ENCODE results near the gene WDR86.

DNA sequence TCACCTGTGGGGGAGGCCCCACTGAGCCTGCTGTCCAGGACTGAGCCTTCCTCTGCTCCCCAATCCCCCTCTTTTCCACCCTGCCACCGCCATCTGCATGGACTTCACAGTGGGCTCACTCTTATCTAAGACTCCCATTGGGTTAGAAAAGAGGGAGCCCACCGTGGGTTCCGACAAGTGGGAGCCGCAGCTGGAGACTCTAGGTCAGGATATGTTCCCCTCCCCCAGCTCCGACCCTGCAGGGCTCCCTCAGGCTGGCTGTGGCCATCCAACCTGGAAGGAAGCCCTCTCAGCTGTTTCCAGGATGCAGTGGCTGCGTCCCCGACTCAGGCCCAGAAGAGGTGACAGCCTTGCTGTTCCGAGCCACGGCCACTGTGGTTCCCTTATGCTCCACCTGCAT lies 4.8 kb downstream of the WDR86 start:
- no peak for TF ChIP-seq EP300 (IDR thresholded peaks at IDR 0.05)
- TF ChIP-seq, protein P1, sequence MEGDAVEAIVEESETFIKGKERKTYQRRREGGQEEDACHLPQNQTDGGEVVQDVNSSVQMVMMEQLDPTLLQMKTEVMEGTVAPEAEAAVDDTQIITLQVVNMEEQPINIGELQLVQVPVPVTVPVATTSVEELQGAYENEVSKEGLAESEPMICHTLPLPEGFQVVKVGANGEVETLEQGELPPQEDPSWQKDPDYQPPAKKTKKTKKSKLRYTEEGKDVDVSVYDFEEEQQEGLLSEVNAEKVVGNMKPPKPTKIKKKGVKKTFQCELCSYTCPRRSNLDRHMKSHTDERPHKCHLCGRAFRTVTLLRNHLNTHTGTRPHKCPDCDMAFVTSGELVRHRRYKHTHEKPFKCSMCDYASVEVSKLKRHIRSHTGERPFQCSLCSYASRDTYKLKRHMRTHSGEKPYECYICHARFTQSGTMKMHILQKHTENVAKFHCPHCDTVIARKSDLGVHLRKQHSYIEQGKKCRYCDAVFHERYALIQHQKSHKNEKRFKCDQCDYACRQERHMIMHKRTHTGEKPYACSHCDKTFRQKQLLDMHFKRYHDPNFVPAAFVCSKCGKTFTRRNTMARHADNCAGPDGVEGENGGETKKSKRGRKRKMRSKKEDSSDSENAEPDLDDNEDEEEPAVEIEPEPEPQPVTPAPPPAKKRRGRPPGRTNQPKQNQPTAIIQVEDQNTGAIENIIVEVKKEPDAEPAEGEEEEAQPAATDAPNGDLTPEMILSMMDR (IDR thresholded peaks at IDR 0.05), result no peak
- TF ChIP-seq, protein P2, sequence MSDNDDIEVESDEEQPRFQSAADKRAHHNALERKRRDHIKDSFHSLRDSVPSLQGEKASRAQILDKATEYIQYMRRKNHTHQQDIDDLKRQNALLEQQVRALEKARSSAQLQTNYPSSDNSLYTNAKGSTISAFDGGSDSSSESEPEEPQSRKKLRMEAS (IDR thresholded peaks at IDR 0.05), result no peak
- TF ChIP-seq RAD21 (conservative IDR thresholded peaks at IDR 0.05 in 1 of 2, IDR thresholded peaks at IDR 0.05 in 1 of 2), result no peak
- TF ChIP-seq, protein P3, sequence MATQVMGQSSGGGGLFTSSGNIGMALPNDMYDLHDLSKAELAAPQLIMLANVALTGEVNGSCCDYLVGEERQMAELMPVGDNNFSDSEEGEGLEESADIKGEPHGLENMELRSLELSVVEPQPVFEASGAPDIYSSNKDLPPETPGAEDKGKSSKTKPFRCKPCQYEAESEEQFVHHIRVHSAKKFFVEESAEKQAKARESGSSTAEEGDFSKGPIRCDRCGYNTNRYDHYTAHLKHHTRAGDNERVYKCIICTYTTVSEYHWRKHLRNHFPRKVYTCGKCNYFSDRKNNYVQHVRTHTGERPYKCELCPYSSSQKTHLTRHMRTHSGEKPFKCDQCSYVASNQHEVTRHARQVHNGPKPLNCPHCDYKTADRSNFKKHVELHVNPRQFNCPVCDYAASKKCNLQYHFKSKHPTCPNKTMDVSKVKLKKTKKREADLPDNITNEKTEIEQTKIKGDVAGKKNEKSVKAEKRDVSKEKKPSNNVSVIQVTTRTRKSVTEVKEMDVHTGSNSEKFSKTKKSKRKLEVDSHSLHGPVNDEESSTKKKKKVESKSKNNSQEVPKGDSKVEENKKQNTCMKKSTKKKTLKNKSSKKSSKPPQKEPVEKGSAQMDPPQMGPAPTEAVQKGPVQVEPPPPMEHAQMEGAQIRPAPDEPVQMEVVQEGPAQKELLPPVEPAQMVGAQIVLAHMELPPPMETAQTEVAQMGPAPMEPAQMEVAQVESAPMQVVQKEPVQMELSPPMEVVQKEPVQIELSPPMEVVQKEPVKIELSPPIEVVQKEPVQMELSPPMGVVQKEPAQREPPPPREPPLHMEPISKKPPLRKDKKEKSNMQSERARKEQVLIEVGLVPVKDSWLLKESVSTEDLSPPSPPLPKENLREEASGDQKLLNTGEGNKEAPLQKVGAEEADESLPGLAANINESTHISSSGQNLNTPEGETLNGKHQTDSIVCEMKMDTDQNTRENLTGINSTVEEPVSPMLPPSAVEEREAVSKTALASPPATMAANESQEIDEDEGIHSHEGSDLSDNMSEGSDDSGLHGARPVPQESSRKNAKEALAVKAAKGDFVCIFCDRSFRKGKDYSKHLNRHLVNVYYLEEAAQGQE (IDR thresholded peaks at IDR 0.05), result no peak
- no peak for TF ChIP-seq CHD2 (IDR thresholded peaks at IDR 0.05; ENCODE audit: low read length, partially characterized antibody)
- TF ChIP-seq, protein P4, sequence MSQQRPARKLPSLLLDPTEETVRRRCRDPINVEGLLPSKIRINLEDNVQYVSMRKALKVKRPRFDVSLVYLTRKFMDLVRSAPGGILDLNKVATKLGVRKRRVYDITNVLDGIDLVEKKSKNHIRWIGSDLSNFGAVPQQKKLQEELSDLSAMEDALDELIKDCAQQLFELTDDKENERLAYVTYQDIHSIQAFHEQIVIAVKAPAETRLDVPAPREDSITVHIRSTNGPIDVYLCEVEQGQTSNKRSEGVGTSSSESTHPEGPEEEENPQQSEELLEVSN (IDR thresholded peaks at IDR 0.05; ENCODE audit: borderline replicate concordance, low read depth), result no peak
- TF ChIP-seq ZFP36 (IDR thresholded peaks at IDR 0.05; ENCODE audit: borderline replicate concordance, partially characterized antibody), result no peak
- no peak for TF ChIP-seq POLR2A (IDR thresholded peaks at IDR 0.05; ENCODE audit: low read length)

Data from A549 (cell line).